ENCODE data around the gene TMEM202.

DNA sequence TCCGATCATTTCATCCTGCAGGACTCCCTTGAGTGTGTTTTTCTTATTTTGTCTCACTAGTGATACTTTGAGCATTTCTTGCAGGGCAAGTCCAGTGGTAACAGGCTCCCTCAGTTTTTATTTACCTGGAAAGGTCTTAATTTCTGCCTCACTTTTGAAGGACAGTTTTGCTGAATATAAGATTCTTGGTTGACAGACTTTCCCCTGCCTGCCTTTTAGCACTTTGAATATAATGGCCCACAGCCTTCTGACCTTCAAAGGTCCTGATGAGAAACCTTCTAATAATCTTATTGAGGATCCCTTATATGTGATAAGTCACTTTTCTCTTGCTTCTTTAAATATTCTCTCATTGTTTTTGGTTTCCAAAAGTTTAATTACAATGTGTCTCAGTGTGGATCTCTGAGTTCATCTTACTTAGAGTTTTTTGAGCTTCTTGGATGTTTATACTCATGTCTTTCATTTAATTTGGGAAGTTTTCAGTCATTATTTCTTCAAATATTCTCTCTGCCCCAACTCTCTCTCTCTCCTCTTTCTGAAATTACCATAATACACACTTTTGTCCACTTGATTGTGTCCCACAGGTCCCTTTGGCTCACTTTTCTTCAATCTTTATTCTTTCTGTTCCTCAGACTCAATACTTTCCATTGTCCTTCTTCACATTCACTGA lies 39.7 kb downstream of the TMEM202 start:
- no peak for TF ChIP-seq EZH2 (IDR thresholded peaks at IDR 0.05; ENCODE audit: borderline replicate concordance, low read depth, low read length, severe bottlenecking)
- TF ChIP-seq MAX (IDR thresholded peaks at IDR 0.05; ENCODE audit: insufficient read depth, insufficient read length): no peak
- TF ChIP-seq, protein P1, sequence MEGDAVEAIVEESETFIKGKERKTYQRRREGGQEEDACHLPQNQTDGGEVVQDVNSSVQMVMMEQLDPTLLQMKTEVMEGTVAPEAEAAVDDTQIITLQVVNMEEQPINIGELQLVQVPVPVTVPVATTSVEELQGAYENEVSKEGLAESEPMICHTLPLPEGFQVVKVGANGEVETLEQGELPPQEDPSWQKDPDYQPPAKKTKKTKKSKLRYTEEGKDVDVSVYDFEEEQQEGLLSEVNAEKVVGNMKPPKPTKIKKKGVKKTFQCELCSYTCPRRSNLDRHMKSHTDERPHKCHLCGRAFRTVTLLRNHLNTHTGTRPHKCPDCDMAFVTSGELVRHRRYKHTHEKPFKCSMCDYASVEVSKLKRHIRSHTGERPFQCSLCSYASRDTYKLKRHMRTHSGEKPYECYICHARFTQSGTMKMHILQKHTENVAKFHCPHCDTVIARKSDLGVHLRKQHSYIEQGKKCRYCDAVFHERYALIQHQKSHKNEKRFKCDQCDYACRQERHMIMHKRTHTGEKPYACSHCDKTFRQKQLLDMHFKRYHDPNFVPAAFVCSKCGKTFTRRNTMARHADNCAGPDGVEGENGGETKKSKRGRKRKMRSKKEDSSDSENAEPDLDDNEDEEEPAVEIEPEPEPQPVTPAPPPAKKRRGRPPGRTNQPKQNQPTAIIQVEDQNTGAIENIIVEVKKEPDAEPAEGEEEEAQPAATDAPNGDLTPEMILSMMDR (IDR thresholded peaks at IDR 0.05; ENCODE audit: extremely low read depth in 1 of 2, insufficient read depth in 1 of 2, low read depth in 1 of 2, low read length in 2 of 2): no peak
- TF ChIP-seq POLR2A (IDR thresholded peaks at IDR 0.05; ENCODE audit: low read depth, low read length): no peak
